ENCODE data around the gene IPO8. TPM values are rescaled to one million over a fixed set of nuclear protein-coding genes. Genes with fewer than 3 reads are reported as not detected.
"Not testable (repeated sequence)": the region's sequence is repeated elsewhere in the genome, so short reads cannot be mapped to it uniquely, and the experiment has no call there.

The IPO8 gene
- total RNA-seq, 1 donor from 2014 or later = 24.3 TPM

- intact Hi-C loops (cut with DNase I) = no loop called here
- DNase-seq (ENCODE audit: low spot score) = no peak
Measured at GRCh38 chr12:30617346-30618016, 78.2 kb downstream of the IPO8 start.

- DNase-seq (ENCODE audit: low spot score) = no peak
- intact Hi-C loops (cut with DNase I) = no loop called here
Measured at GRCh38 chr12:30614031-30614430, 81.6 kb downstream of the IPO8 start.

GRCh38 chr12:30613119-30613830 lies 82.4 kb downstream of the IPO8 start:
- no peak for DNase-seq (ENCODE audit: low spot score)
- intact Hi-C loops (cut with DNase I) = no loop called here

- no peak for DNase-seq (ENCODE audit: low spot score)
- intact Hi-C loops (cut with DNase I) = no loop called here
Measured at GRCh38 chr12:30610718-30611117, 85.0 kb downstream of the IPO8 start.

- intact Hi-C loops (cut with DNase I); DNase-seq (ENCODE audit: low spot score): not testable (repeated sequence)
Measured at GRCh38 chr12:30609819-30610218, 85.8 kb downstream of the IPO8 start.

- intact Hi-C loops (cut with DNase I); DNase-seq (ENCODE audit: low spot score): not testable (repeated sequence)
Measured at GRCh38 chr12:30604302-30604701, 91.4 kb downstream of the IPO8 start.

- intact Hi-C loops (cut with DNase I) = no loop called here
- no peak for DNase-seq (ENCODE audit: low spot score)
Measured at GRCh38 chr12:30603129-30603528, 92.5 kb downstream of the IPO8 start.

- no peak for DNase-seq (ENCODE audit: low spot score)
- intact Hi-C loops (cut with DNase I) = no loop called here
Measured at GRCh38 chr12:30602678-30603077, 93.0 kb downstream of the IPO8 start.

- intact Hi-C loops (cut with DNase I) = no loop called here
- DNase-seq (ENCODE audit: low spot score) = no peak
Measured at GRCh38 chr12:30599608-30600007, 96.1 kb downstream of the IPO8 start.

- intact Hi-C loops (cut with DNase I) = no loop called here
- DNase-seq (ENCODE audit: low spot score) = no peak
Measured at GRCh38 chr12:30598889-30599288, 96.8 kb downstream of the IPO8 start.

- DNase-seq (ENCODE audit: low spot score) = no peak
Measured at GRCh38 chr12:30595742-30596141, 99.9 kb downstream of the IPO8 start.

GRCh38 chr12:30594509-30594908 lies 101.2 kb downstream of the IPO8 start:
- intact Hi-C loops (cut with DNase I) = no loop called here
- no peak for DNase-seq (ENCODE audit: low spot score)

More at GRCh38 chr12:30595742-30596141, 99.9 kb downstream of the IPO8 start:
- intact Hi-C loops (cut with DNase I) = no loop called here

GRCh38 chr12:30588572-30588971 lies 107.1 kb downstream of the IPO8 start:
- DNase-seq (ENCODE audit: low spot score); intact Hi-C loops (cut with DNase I): not testable (repeated sequence)

- intact Hi-C loops (cut with DNase I) = no loop called here
Measured at GRCh38 chr12:30587782-30588181, 107.9 kb downstream of the IPO8 start.

GRCh38 chr12:30585877-30586276 lies 109.8 kb downstream of the IPO8 start:
- DNase-seq (ENCODE audit: low spot score) = no peak
- intact Hi-C loops (cut with DNase I) = no loop called here

More at GRCh38 chr12:30587782-30588181, 107.9 kb downstream of the IPO8 start:
- DNase-seq (ENCODE audit: low spot score) = no peak

- DNase-seq (ENCODE audit: low spot score) = no peak
- intact Hi-C loops (cut with DNase I) = no loop called here
Measured at GRCh38 chr12:30582943-30583342, 112.7 kb downstream of the IPO8 start.

GRCh38 chr12:30580344-30580743 lies 115.3 kb downstream of the IPO8 start:
- intact Hi-C loops (cut with DNase I) = no loop called here
- DNase-seq (ENCODE audit: low spot score) = no peak

Measured in cardiac septum (tissue), 1 donor.